ENCODE measurements around the gene ARF5. TPM values are rescaled to one million over a fixed set of nuclear protein-coding genes. Genes with fewer than 3 reads are reported as not detected.

The ARF5 gene
- polyA plus RNA-seq, 5 donors: 178 to 266 (median 194) TPM

DNA sequence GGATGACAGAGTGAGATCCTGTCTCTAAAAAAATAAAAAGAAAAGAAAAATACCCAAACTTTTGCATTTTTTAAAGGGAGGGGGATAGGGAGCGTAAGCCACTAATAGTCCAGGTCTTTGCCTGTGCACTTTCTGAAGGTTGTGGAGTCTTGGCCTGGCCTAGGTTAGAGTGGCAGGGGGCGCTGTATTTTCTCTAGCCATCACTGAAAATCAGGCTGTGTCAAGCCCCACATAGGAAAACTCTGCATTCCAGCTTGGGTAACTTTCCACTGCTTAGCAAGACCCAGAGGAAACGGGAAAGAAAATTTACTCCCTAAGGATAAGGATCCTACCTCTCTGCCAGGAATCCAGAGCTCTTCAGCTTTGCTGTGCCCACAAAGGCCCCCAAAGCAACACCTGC is 40.2 kb downstream of the ARF5 start:
- no peak for DNase-seq

DNA sequence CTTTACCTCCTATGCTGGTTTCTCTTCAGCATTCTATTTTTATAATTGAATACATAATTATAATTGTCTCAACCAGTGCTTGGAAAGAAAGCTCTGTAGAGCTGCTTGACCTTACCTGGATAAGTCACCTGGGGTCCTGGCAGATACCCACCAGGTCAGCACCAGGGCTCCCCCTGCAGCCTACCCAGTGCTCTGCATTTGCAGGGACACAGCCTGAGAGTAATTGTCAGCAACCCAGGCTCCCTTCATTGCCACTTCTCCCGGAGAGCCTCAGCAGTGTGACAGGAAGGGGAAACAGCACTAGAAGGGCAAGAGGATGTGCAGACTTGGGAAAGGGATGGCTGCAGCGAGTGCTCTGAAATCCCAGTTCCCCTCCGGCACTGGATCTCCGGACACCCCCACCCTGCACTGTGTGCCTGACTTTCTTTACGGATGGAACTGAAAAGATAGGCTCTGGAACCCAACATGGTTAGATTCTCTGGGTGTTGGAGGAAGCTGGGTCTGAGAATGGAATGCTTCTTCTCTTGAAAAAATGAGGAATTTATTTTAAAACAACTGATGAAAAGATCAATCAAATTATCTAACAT is 41.1 kb downstream of the ARF5 start:
- no peak for DNase-seq

- DNase-seq: no peak
These were observed 44.2 kb downstream of the ARF5 start for GRCh38 chr7:127632276-127632910.

- no peak for DNase-seq
These were observed 47.6 kb downstream of the ARF5 start for GRCh38 chr7:127635659-127636285.

GRCh38 chr7:127638197-127638596 is 50.0 kb downstream of the ARF5 start:
- DNase-seq: no peak

Other genes starting within 250 kb of the ARF5 start
- 10 to 100 TPM; 16.9 to 23.4 (median 20.3) TPM for gene ZNF800, start 195.7 kb upstream of the ARF5 start, polyA plus RNA-seq (ENCODE audit: insufficient read depth in 1 of 5, insufficient read length in 5 of 5, low replicate concordance in 1 of 5)
- gene GCC1, start 2.8 kb upstream of the ARF5 start, polyA plus RNA-seq (ENCODE audit: insufficient read depth in 1 of 5, insufficient read length in 5 of 5, low replicate concordance in 1 of 5): 10 to 100 TPM; 10.2 to 14.2 (median 11.6) TPM
- under 1 TPM; 0.33 to 0.58 (median 0.44) TPM for gene FSCN3, start 5.3 kb downstream of the ARF5 start, polyA plus RNA-seq (ENCODE audit: insufficient read depth in 1 of 5, insufficient read length in 5 of 5, low replicate concordance in 1 of 5)
- not detected for gene PAX4, start 29.7 kb downstream of the ARF5 start, polyA plus RNA-seq (ENCODE audit: insufficient read depth in 1 of 5, insufficient read length in 5 of 5, low replicate concordance in 1 of 5)
- gene SND1, start 63.8 kb downstream of the ARF5 start, polyA plus RNA-seq (ENCODE audit: insufficient read depth in 1 of 5, insufficient read length in 5 of 5, low replicate concordance in 1 of 5): 100 to 1,000 TPM; 117 to 170 (median 151) TPM

Measured in right lung (tissue), 5 donors.